ENCODE results near the gene NOX5.

NOX5 gene

GRCh38 chr15:68992696-68993095, 21.8 kb upstream of the NOX5 start:
- no peak for DNase-seq

- no peak for DNase-seq
Observed at GRCh38 chr15:68993276-68993675, 21.2 kb upstream of the NOX5 start.

GRCh38 chr15:68994149-68994548, 20.3 kb upstream of the NOX5 start:
- DNase-seq: no peak

- no peak for DNase-seq
Observed at GRCh38 chr15:68994981-68995761, 19.3 kb upstream of the NOX5 start.

GRCh38 chr15:68997050-68997449, 17.4 kb upstream of the NOX5 start:
- no peak for DNase-seq

GRCh38 chr15:68997930-68998777, 16.3 kb upstream of the NOX5 start:
- no peak for DNase-seq

GRCh38 chr15:68999091-68999490, 15.4 kb upstream of the NOX5 start:
- DNase-seq: no peak

- DNase-seq: no peak
Observed at GRCh38 chr15:69000091-69000490, 14.4 kb upstream of the NOX5 start.

- DNase-seq: peak; percentile 12
Observed at GRCh38 chr15:69000725-69001503, 13.6 kb upstream of the NOX5 start.

GRCh38 chr15:69002783-69003182, 11.7 kb upstream of the NOX5 start:
- no peak for DNase-seq

- DNase-seq: no peak
Observed at GRCh38 chr15:69004011-69004410, 10.5 kb upstream of the NOX5 start.

- DNase-seq: no peak
Observed at GRCh38 chr15:69008056-69008455, 6.4 kb upstream of the NOX5 start.

- no peak for DNase-seq
Observed at GRCh38 chr15:69009341-69009740, 5.2 kb upstream of the NOX5 start.

GRCh38 chr15:69011641-69012040, 2.9 kb upstream of the NOX5 start:
- no peak for DNase-seq

- no peak for DNase-seq
Observed at GRCh38 chr15:69012761-69013364, 1.6 kb upstream of the NOX5 start.

GRCh38 chr15:69013726-69014406, 629 bp upstream of the NOX5 start:
- DNase-seq: no peak

- DNase-seq: no peak
Observed at GRCh38 chr15:69015591-69015990, 1.1 kb downstream of the NOX5 start.

- DNase-seq: no peak
Observed at GRCh38 chr15:69016021-69016595, 1.6 kb downstream of the NOX5 start.

- no peak for DNase-seq
Observed at GRCh38 chr15:69017978-69018377, 3.5 kb downstream of the NOX5 start.

- DNase-seq: no peak
Observed at GRCh38 chr15:69018951-69019350, 4.5 kb downstream of the NOX5 start.

- DNase-seq: no peak
Observed at GRCh38 chr15:69021895-69022294, 7.4 kb downstream of the NOX5 start.

GRCh38 chr15:69025320-69025719, 10.8 kb downstream of the NOX5 start:
- no peak for DNase-seq

Data from NCI-H1694 treated with DMSO at 0.1 percent for 48 hours (cell line).